Esophagus muscularis mucosa (tissue), 3 donors: Measurements from ENCODE around the gene RELA.

Experiments used
- CTCF ChIP-seq, 3 experiments: fragments of 200-600 bp in 2 of 3; fragments of 450-650 bp in 1 of 3; sonication (generic) in 2 of 3; IDR thresholded peaks; one replicate each; pipeline ENCODE4 v1.5.1; 2017 to 2019; ENCODE audit warnings: antibody characterized with exemption in 3 of 3, mild to moderate bottlenecking in 2 of 3, moderate library complexity in 1 of 3
- POLR2AphosphoS5 ChIP-seq, 2 donors: sonication (generic); formaldehyde crosslinking; IDR thresholded peaks; one replicate each; pipeline ENCODE4 v1.6.1; 2017; ENCODE audit warnings: antibody characterized with exemption in 2 of 2

- TF ChIP-seq CTCF (IDR thresholded peaks at IDR 0.05) (no peak), POLR2AphosphoS5 (IDR thresholded peaks at IDR 0.05) (no peak)
These were observed 13.7 kb downstream of the RELA start for GRCh38 chr11:65648997-65649493.
